ENCODE data around the gene DIAPH1. TPM values are rescaled to one million over a fixed set of nuclear protein-coding genes. Genes with fewer than 3 reads are reported as not detected.

The DIAPH1 gene
- total and polyA plus RNA-seq, 3 experiments from 2014 or later = 151 to 217 (median 212) TPM

- peaks cover 0 to 3% of the 10 kb centered on the region in 2 donors for H3K27me3 Mint-ChIP-seq
- H3K9me3 ChIP-seq (ENCODE audit: low read length) = no peaks in the 10 kb centered on the region
- ChIA-PET POLR2A (no interaction called here), CTCF (interaction anchor here (1.0 to 4.9 kb wide), 9 partner anchors 8 to 195 kb away, joined by 3 to 67 read pairs (median 3); partner anchors contain the start of genes PCDHGA1 and PCDHGA10)
- DNase-seq = no peak
- peaks cover 69% of the 10 kb centered on the region for H3K36me3 ChIP-seq (ENCODE audit: insufficient read depth, low read length)
- H3K4me3 ChIP-seq (ENCODE audit: low read length) = no peak overlapping the region
- H3K27me3 ChIP-seq (ENCODE audit: insufficient read depth, low read length, poor library complexity, severe bottlenecking) = no peaks in the 10 kb centered on the region
- H3K36me3 Mint-ChIP-seq = peaks cover 14 to 64% (median 42%) of the 10 kb centered on the region in 3 donors
- no peaks in the 10 kb centered on the region for H3K4me1 ChIP-seq (ENCODE audit: insufficient read depth, low read length)
- H3K9me3 Mint-ChIP-seq = no peaks in the 10 kb centered on the region
- H3K27ac Mint-ChIP-seq = peak overlapping the region in 7 of 8 donors; percentile 24 to 86 (median 58)
- H3K27ac ChIP-seq (ENCODE audit: low read depth, low read length) = no peak overlapping the region
- H3K4me3 Mint-ChIP-seq = no peak overlapping the region
- H3K4me1 Mint-ChIP-seq = peaks cover 10 to 21% (median 13%) of the 10 kb centered on the region in 3 donors
Observed at GRCh38 chr5:141525653-141526052, 93.1 kb downstream of the DIAPH1 start.

DNA sequence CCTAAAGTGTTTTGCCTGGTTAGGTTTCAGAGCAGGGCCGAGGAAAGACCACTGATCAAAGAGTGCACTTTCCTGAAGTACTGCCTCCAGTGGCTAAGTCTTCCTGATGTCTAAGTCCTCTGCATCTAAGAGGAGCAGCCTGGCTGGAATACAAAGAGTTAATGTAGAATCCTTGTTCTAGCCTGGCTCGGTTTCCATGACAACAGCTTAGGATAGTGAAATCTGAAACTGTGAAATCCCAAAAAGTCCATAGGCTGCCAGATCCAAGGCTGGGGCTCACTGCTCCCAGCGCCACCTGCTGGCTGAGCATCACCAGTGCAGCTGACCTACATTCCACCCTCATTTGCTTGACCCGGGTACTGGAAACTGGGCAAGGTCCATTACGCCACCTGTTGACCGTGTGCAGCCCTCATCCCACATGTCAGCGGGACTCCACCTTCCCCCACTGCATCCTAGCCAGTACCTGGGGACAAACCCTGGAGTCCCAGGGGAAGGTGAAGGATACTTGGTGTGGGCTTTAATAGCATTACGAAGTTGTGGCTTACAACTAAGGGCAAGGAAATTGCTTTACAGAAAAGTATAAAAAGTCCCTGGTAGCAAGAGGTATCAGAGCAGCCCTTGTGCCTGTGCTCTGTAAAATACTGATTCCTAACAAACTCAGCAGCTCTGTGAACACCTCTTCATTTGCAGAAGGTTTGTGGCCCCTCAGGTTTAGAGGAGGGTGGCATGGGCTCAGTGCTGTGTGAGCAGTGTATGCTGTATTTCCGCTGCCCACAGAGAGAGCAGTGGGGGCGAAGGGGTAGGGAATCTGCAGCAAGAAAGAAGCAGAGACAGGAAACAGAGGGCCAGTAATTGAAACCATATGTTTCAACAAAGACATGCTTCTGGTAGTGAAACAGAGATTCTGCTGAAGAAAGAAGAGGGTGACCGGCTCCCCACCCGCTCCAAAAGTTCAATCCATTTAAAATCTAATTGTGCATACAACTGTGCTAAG is 93.9 kb downstream of the DIAPH1 start:
- no peaks in the 10 kb centered on the region for H3K27me3 ChIP-seq (ENCODE audit: insufficient read depth, low read length, poor library complexity, severe bottlenecking)
- H3K9me3 ChIP-seq (ENCODE audit: low read length) = no peaks in the 10 kb centered on the region
- peaks cover 70% of the 10 kb centered on the region for H3K36me3 ChIP-seq (ENCODE audit: insufficient read depth, low read length)
- Mint-ChIP-seq H3K27me3 (peaks cover 0 to 3% of the 10 kb centered on the region in 2 donors), H3K27ac (peak overlapping the region in 7 of 8 donors; percentile 61 to 86 (median 72)), H3K36me3 (peaks cover 14 to 72% (median 46%) of the 10 kb centered on the region in 3 donors), H3K4me1 (peaks cover 10 to 21% (median 13%) of the 10 kb centered on the region in 3 donors), H3K4me3 (peak overlapping the region in 1 of 7 donors; percentile 57), H3K9me3 (no peaks in the 10 kb centered on the region)
- POLR2A ChIA-PET = interaction anchor here (0.6 kb wide), 1 partner anchor 199 kb away, joined by 4 read pairs; no protein-coding TSS in a partner anchor
- H3K4me1 ChIP-seq (ENCODE audit: insufficient read depth, low read length) = no peaks in the 10 kb centered on the region
- peak; percentile 40 to 58 (median 46) for DNase-seq
- H3K4me3 ChIP-seq (ENCODE audit: low read length) = no peak overlapping the region
- H3K27ac ChIP-seq (ENCODE audit: low read depth, low read length) = no peak overlapping the region
- CTCF ChIA-PET = interaction anchor here (0.9 to 4.9 kb wide), 16 partner anchors 9 to 319 kb away, joined by 3 to 67 read pairs (median 4); partner anchors contain the start of genes PCDHGA1, PCDHGA10 and TAF7

DNA sequence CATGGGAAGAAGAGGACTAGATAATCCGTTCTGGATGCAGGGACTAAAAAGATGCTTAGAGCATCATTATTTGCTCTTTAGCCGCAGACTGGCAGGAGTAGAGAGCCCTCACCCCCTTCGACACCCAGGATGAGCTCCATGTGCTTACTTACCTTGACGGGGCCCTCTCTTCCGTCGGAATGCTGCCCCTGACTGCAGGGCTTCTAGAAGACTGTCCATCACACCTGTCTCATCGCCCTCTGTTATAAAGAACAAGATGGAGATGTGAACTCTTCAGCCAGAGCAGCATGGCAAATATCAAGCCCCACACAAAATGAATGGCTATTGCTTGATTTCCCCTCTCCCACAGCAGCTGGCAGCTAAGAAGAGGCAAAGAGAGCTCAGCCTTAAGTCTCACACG is 94.8 kb downstream of the DIAPH1 start:
- H3K4me3 Mint-ChIP-seq = no peak overlapping the region
- POLR2A ChIA-PET = no interaction called here
- Histone ChIP-seq H3K4me1 (ENCODE audit: insufficient read depth, low read length) (no peaks in the 10 kb centered on the region), H3K27ac (ENCODE audit: low read depth, low read length) (no peak overlapping the region), H3K36me3 (ENCODE audit: insufficient read depth, low read length) (peaks cover 74% of the 10 kb centered on the region), H3K9me3 (ENCODE audit: low read length) (no peaks in the 10 kb centered on the region), H3K27me3 (ENCODE audit: insufficient read depth, low read length, poor library complexity, severe bottlenecking) (no peaks in the 10 kb centered on the region), H3K4me3 (ENCODE audit: low read length) (no peak overlapping the region)
- peaks cover 10 to 21% (median 13%) of the 10 kb centered on the region in 3 donors for H3K4me1 Mint-ChIP-seq
- H3K27me3 Mint-ChIP-seq = peaks cover 0 to 2% of the 10 kb centered on the region in 2 donors
- H3K9me3 Mint-ChIP-seq = no peaks in the 10 kb centered on the region
- H3K27ac Mint-ChIP-seq = peak overlapping the region in 4 of 8 donors; percentile 61 to 86 (median 73)
- CTCF ChIA-PET = interaction anchor here (0.9 to 4.9 kb wide), 16 partner anchors 10 to 318 kb away, joined by 3 to 67 read pairs (median 4); partner anchors contain the start of genes PCDHGA10, PCDHGA6 and TAF7
- peaks cover 17 to 81% (median 49%) of the 10 kb centered on the region in 3 donors for H3K36me3 Mint-ChIP-seq
- no peak for DNase-seq

DNA sequence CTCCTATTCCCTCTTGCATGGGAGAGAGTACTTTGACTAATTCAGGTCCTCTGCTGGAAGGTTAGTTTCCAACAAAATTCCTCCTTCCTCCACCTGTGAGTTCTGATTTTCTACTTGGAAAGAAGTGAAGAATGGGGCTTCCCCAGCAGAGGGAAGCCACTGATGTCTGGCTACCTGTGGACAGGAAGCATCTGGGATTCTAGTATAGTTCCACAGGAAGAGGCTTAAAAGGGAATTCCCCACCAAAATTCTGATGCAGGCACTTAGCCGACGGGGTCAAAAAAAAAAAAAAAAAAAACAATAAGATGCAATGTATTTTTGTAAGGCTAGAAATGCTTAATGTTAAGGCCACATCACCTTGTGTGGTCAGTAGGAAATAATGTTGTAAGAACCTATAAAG is 96.5 kb downstream of the DIAPH1 start:
- no peaks in the 10 kb centered on the region for H3K4me1 ChIP-seq (ENCODE audit: insufficient read depth, low read length)
- peaks cover 10 to 21% (median 13%) of the 10 kb centered on the region in 3 donors for H3K4me1 Mint-ChIP-seq
- H3K27me3 Mint-ChIP-seq = no peaks in the 10 kb centered on the region
- no peak for DNase-seq
- H3K9me3 ChIP-seq (ENCODE audit: low read length) = no peaks in the 10 kb centered on the region
- no peak overlapping the region for H3K4me3 ChIP-seq (ENCODE audit: low read length)
- H3K4me3 Mint-ChIP-seq = no peak overlapping the region
- peaks cover 21 to 98% (median 38%) of the 10 kb centered on the region in 3 donors for H3K36me3 Mint-ChIP-seq
- no peaks in the 10 kb centered on the region for H3K27me3 ChIP-seq (ENCODE audit: insufficient read depth, low read length, poor library complexity, severe bottlenecking)
- ChIA-PET POLR2A (interaction anchor here (0.7 kb wide), 1 partner anchor 202 kb away, joined by 18 read pairs; the partner anchor contains the start of gene TAF7), CTCF (interaction anchor here (0.9 to 4.9 kb wide), 5 partner anchors 10 to 110 kb away, joined by 3 to 67 read pairs (median 4); partner anchors contain the start of gene PCDHGA10)
- H3K27ac Mint-ChIP-seq = peak overlapping the region in 6 of 8 donors; percentile 20 to 89 (median 54)
- no peaks in the 10 kb centered on the region for H3K9me3 Mint-ChIP-seq
- no peak overlapping the region for H3K27ac ChIP-seq (ENCODE audit: low read depth, low read length)
- peaks cover 74% of the 10 kb centered on the region for H3K36me3 ChIP-seq (ENCODE audit: insufficient read depth, low read length)

DNA sequence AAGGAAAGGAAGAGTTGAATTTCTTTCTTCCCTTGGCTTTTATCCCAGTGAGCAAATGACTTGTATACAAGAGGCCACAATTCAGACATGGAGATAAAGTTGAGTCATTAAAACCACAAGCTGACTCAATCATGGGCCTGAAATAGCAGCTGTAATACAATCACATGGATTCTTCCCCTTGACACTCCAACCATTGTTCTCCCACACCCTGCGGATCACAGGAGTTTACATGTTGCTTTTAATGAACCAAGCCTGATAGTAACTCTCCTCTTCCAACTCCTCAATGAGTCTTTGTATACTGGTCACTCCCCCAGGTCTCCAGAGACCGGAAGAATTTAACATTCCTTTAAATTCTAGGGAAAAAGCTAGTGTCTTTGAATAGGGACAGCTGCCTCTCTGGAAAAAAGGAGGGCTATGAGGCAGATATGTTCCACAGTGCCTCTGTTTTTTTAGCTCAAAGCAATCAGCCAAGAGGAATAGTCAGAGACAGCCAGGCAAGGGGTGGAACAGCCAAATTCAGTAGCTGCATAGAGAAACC is 97.5 kb downstream of the DIAPH1 start:
- peaks cover 80% of the 10 kb centered on the region for H3K36me3 ChIP-seq (ENCODE audit: insufficient read depth, low read length)
- ChIA-PET POLR2A (interaction anchor here (0.5 kb wide), 1 partner anchor 21 kb away, joined by 4 read pairs; no protein-coding TSS in a partner anchor), CTCF (interaction anchor here (1.0 to 4.9 kb wide), 5 partner anchors 9 to 195 kb away, joined by 3 to 67 read pairs (median 4); partner anchors contain the start of gene PCDHGA10)
- Mint-ChIP-seq H3K27ac (peak overlapping the region in 3 of 8 donors; percentile 10 to 56 (median 18)), H3K9me3 (no peaks in the 10 kb centered on the region), H3K4me1 (peaks cover 10 to 23% (median 15%) of the 10 kb centered on the region in 3 donors), H3K27me3 (no peaks in the 10 kb centered on the region), H3K4me3 (no peak overlapping the region), H3K36me3 (peaks cover 27 to 99% (median 42%) of the 10 kb centered on the region in 3 donors)
- no peak overlapping the region for H3K27ac ChIP-seq (ENCODE audit: low read depth, low read length)
- no peak overlapping the region for H3K4me3 ChIP-seq (ENCODE audit: low read length)
- no peak for DNase-seq
- no peaks in the 10 kb centered on the region for H3K27me3 ChIP-seq (ENCODE audit: insufficient read depth, low read length, poor library complexity, severe bottlenecking)
- H3K9me3 ChIP-seq (ENCODE audit: low read length) = no peaks in the 10 kb centered on the region
- H3K4me1 ChIP-seq (ENCODE audit: insufficient read depth, low read length) = no peaks in the 10 kb centered on the region

GRCh38 chr5:141519605-141520565 is 98.9 kb downstream of the DIAPH1 start:
- Mint-ChIP-seq H3K4me3 (no peak overlapping the region), H3K36me3 (peaks cover 23 to 99% (median 38%) of the 10 kb centered on the region in 3 donors), H3K9me3 (no peaks in the 10 kb centered on the region), H3K4me1 (peaks cover 13 to 30% (median 18%) of the 10 kb centered on the region in 3 donors), H3K27ac (peak overlapping the region in 3 of 8 donors; percentile 25 to 60 (median 38)), H3K27me3 (peaks cover 0 to 1% of the 10 kb centered on the region in 2 donors)
- POLR2A ChIA-PET = no interaction called here
- H3K27ac ChIP-seq (ENCODE audit: low read depth, low read length) = no peak overlapping the region
- CTCF ChIA-PET = interaction anchor here (1.3 to 4.7 kb wide), 2 partner anchors 36 to 44 kb away, joined by 3 to 14 read pairs; no protein-coding TSS in a partner anchor
- H3K27me3 ChIP-seq (ENCODE audit: insufficient read depth, low read length, poor library complexity, severe bottlenecking) = no peaks in the 10 kb centered on the region
- peaks cover 1% of the 10 kb centered on the region for H3K4me1 ChIP-seq (ENCODE audit: insufficient read depth, low read length)
- peaks cover 77% of the 10 kb centered on the region for H3K36me3 ChIP-seq (ENCODE audit: insufficient read depth, low read length)
- no peak overlapping the region for H3K4me3 ChIP-seq (ENCODE audit: low read length)
- no peaks in the 10 kb centered on the region for H3K9me3 ChIP-seq (ENCODE audit: low read length)
- DNase-seq = no peak

GRCh38 chr5:141518618-141519015 is 100.2 kb downstream of the DIAPH1 start:
- ChIA-PET POLR2A (no interaction called here), CTCF (interaction anchor here (4.7 kb wide), 1 partner anchor 46 kb away, joined by 14 read pairs; no protein-coding TSS in a partner anchor)
- Histone ChIP-seq H3K36me3 (ENCODE audit: insufficient read depth, low read length) (peaks cover 73% of the 10 kb centered on the region), H3K4me1 (ENCODE audit: insufficient read depth, low read length) (peaks cover 14% of the 10 kb centered on the region), H3K27ac (ENCODE audit: low read depth, low read length) (no peak overlapping the region), H3K4me3 (ENCODE audit: low read length) (no peak overlapping the region), H3K27me3 (ENCODE audit: insufficient read depth, low read length, poor library complexity, severe bottlenecking) (no peaks in the 10 kb centered on the region), H3K9me3 (ENCODE audit: low read length) (no peaks in the 10 kb centered on the region)
- Mint-ChIP-seq H3K4me3 (no peak overlapping the region), H3K4me1 (peaks cover 20 to 41% (median 22%) of the 10 kb centered on the region in 3 donors), H3K36me3 (peaks cover 17 to 96% (median 31%) of the 10 kb centered on the region in 3 donors), H3K27me3 (peaks cover 0 to 1% of the 10 kb centered on the region in 2 donors), H3K9me3 (no peaks in the 10 kb centered on the region), H3K27ac (peak overlapping the region in 1 of 8 donors; percentile 36)
- no peak for DNase-seq
